Transverse colon (tissue), 4 donors: Measurements from ENCODE around the gene EARS2.

Source experiments
- EP300 ChIP-seq: sonication (generic); formaldehyde crosslinking; IDR thresholded peaks from one replicate; pipeline ENCODE4 v1.6.1; 2017; ENCODE audit warnings: antibody characterized with exemption, low read depth
- POLR2A ChIP-seq: fragments of 450-650 bp; IDR thresholded peaks from one replicate; pipeline ENCODE4 v1.6.1; 2016; ENCODE audit warnings: antibody characterized with exemption, mild to moderate bottlenecking, moderate library complexity
- POLR2AphosphoS5 ChIP-seq, 3 donors: sonication (generic); formaldehyde crosslinking; IDR thresholded peaks; one replicate each; pipeline ENCODE4 v1.6.1; 2016; ENCODE audit warnings: antibody characterized with exemption in 3 of 3
- TF ChIP-seq, protein P1 (sequence below), 5 experiments: fragments of 200-600 bp in 3 of 5; fragments of 450-650 bp in 2 of 5; sonication (generic) in 3 of 5; IDR thresholded peaks; 1 replicate in 2 of 5; 2 replicates in 3 of 5; pipeline ENCODE4 v1.5.1; 2016 to 2017; ENCODE audit warnings: antibody characterized with exemption in 5 of 5, inconsistent platforms in 3 of 5, mild to moderate bottlenecking in 2 of 5, moderate library complexity in 1 of 5

DNA sequence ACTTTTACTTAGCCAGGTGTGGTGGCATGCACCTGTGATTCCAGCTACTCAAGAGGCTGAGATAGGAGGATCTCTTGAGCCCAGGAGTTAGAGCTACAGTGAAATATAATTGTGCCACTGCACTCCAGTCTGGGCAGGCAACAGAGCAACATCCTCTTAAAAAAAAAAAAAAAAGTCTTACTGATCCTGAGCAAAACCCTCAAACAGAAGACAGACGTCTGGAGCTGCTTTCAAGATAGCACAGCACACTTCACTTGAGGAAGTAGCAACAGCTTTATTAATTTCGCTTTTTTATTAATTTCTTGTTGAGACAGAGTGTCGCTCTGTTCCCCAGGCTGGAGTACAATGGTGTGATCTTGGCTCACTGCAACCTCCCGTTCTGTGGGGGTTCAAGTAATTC is 36.6 kb downstream of the EARS2 start:
- TF ChIP-seq, protein P1, sequence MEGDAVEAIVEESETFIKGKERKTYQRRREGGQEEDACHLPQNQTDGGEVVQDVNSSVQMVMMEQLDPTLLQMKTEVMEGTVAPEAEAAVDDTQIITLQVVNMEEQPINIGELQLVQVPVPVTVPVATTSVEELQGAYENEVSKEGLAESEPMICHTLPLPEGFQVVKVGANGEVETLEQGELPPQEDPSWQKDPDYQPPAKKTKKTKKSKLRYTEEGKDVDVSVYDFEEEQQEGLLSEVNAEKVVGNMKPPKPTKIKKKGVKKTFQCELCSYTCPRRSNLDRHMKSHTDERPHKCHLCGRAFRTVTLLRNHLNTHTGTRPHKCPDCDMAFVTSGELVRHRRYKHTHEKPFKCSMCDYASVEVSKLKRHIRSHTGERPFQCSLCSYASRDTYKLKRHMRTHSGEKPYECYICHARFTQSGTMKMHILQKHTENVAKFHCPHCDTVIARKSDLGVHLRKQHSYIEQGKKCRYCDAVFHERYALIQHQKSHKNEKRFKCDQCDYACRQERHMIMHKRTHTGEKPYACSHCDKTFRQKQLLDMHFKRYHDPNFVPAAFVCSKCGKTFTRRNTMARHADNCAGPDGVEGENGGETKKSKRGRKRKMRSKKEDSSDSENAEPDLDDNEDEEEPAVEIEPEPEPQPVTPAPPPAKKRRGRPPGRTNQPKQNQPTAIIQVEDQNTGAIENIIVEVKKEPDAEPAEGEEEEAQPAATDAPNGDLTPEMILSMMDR (IDR thresholded peaks at IDR 0.05): no peak
- TF ChIP-seq POLR2A: no peak
- no peak for TF ChIP-seq EP300
- no peak for TF ChIP-seq POLR2AphosphoS5 (IDR thresholded peaks at IDR 0.05)
